CMK (cell line): ENCODE results near the gene SKI.

Source experiments
- DNase-seq: peaks from one replicate; pipeline ENCODE4 v3.0.0-alpha.2; 2010; ENCODE audit warnings: low read depth

SKI gene

GRCh38 chr1:2209400-2210083 lies 18.6 kb upstream of the SKI start:
- no peak for DNase-seq

GRCh38 chr1:2210084-2210653 lies 17.9 kb upstream of the SKI start:
- no peak for DNase-seq

DNA sequence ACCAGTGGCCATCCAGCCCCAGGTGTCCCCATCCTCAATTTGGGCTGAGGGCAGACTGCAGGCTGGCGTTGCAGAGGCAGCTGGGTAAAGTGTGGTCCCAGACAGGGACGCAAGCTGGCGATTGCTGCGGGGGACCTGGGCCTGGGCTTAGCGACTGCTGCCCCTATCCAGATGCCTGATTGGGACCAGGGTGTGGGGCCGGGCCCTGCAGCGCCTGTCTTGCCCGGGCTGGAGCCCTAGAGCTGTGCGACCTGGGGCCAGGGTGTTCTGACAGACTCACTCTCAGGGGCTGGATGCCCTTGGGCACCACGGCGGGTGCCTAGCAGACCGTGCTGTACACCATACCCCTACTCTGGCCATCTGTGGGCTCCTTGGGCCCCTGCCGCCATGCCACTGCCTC lies 17.3 kb upstream of the SKI start:
- DNase-seq: no peak

- no peak for DNase-seq
These were observed 15.9 kb upstream of the SKI start for GRCh38 chr1:2212274-2212531.

DNA sequence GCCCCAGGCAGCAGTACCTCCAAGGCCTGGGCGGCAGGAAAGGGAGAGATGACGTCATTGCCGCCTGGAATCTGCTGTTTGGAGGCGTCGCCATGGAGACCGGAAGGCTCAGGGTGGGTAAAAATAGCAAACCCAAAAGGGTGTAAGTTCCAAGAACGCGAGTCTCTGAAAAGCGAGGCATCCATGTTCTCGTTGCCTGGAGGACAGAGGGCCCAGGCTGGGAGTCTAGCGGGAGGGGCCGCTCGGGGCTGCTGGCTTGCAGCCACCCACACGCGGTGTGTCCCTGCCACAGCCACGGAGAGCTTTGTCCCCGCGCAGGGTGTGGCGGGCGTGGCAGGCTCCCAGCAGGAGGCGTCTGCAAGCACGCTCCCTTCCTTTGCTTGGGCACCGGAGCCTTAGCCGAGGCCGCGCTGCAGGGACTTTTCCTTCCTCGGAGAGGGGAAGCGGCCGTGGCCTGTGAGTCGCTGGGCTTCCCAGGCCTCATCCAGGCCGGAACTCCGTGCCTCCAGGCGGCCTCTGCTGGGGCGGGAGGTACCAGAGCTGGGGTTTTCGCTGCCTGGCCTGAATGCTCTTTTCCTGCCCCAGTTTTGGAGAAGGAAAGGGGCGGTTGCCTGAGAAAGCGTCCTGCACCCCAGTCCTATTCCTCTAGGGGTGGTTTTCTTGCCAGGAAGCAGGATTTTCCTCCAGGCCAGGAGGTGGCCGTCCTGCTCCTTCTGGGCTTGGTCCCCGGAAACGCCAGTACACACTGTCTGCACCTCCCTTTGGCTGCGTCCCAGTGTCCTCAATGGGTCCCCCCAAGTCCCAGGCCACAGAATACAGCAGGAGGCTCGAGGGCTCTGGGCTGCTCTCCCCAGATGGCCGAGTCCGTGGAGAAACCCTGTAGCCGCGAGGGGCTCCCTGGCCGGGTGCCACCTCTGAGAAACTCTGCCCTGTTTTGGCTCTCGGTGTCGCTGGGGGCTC lies 15.3 kb upstream of the SKI start:
- peak; percentile 81 for DNase-seq

DNA sequence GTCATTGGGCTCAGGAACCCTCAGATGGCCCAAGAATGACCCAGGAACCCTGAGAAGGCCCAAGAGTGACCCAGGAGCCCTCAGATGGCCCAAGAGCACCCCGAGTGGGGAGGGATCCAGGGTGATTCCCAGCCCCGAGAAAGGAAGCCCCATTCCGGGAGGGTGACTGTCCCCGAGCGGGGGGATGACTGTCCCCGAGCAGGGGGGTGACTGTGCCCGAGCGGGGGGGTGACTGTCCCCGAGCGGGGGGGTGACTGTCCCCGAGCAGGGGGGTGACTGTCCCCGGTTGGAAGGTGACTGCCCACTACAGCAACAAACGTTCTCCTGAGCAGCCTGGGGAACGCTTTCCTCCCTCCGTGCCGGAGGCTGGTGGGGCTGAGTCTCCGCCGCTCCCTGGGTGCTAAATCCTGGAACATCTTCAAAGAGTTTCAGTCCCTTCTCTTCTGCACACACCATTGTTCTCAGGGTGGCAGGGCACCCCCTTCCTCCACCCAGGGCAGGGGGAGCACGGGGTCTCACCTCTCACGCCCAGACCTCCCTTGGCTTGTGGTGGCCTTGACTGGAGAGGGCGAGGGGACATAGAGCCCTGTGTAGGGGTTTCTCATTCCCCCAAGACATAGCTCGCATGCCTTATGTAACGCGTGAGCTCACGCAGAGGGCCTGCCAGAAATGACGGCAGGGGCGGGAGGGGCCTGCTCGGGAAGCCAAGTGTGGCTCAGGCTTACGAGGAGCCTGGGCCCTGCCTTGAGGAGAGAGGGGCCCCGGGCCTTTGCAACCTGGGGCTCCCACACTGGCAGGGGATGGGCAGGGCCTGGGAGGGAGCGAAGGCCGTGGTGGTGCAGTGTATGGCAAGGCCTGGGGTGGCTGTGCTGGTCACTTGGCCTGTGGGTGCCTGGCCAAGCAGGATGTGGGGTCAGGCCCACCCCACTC lies 14.3 kb upstream of the SKI start:
- DNase-seq: no peak

GRCh38 chr1:2214541-2215241 lies 13.4 kb upstream of the SKI start:
- DNase-seq: no peak

DNA sequence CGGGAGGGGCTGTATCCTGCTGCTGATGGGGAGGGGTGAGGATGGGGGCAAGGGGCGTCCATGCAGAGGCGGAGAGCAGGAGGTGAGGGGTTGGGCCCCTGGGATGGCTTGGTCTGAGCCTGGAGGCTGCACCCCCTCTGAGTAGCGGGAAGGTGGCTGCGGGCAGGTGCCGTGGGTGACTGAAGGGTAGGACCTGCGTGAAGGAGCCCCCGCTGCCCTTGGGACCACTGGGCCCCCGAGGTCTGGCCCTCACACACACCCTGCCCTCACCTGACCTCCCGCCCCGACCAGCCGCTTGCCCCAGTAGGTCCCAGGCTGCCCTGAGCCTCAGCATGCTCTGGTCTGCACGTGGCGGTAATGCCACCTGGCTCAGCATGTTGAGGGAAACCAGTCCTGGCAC lies 12.8 kb upstream of the SKI start:
- no peak for DNase-seq

DNA sequence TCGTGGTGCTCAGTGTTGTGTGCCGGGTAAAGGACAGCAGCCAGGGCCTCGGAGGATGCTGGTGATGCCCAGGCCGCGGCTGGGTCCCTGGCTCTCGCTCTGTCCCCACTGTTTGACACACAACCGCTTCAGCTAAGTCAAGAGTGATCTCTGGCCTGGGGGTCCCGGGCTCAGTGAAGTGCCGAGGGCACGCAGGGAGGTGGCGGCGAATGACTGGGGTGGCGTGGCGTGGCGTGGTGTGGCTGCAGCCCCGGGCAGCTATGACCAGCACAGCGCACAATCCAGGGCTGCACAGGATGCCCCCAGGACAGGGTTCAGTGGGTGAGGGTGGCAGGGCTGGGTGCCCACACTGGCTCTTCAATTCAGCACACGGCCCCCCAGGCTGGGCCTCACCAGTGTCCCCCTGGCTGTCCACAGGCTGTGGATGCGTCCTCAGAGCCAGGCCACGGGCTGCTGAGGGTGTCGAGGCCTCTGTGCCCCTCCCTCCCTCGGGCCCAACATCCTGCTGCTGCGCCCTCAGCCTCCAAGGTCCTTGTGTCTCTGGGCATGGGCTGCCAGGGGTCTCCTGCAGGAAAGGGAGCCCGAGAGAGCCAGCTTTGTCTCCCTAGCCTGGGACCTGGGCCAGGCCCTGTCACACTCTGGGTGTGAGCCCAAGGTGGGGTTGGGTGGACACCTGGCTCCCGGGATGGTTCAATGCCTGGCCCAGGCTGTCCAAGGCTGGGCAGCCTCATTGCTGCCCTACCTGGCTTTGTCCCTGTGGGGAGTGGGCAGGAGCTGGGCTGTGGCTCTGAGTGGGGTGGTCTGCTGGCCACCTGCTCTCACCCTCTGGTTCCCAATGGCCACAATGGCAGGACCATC lies 12.0 kb upstream of the SKI start:
- DNase-seq: no peak

DNA sequence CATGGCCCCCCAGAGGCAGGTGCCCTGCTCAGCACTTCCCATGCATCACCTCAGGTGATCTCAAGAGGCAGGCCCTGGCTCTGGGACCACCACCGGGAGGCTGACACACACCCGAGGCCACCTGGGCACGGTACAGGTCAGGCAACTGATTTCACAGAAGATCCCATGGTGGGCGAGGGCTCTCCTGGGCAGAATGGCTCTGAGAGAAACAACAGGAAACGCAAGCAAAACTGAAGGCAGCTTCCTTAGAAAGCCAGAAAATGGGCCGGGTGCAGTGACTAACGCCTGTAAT lies 11.4 kb upstream of the SKI start:
- no peak for DNase-seq

DNA sequence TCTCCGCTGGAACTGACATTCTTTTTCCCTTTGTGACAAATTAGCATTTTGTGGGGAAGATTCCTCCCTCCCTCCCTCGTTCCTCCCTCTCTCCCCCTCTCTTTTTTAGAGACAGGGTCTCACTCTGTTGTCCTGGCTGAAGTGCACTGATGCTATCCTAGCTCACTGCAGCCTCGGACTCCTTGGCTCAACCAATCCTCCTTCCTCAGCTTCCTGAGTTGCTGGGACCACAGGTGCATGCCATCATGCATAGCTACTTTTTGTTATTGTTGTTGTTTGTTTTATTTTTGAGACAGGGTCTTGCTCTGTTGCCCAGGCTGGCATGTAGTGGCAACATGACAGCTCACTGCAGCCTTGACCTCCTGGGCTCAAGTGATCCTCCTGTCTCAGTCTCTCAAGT lies 6.8 kb upstream of the SKI start:
- DNase-seq: no peak

- no peak for DNase-seq
These were observed 3.9 kb upstream of the SKI start for GRCh38 chr1:2224170-2224584.

DNA sequence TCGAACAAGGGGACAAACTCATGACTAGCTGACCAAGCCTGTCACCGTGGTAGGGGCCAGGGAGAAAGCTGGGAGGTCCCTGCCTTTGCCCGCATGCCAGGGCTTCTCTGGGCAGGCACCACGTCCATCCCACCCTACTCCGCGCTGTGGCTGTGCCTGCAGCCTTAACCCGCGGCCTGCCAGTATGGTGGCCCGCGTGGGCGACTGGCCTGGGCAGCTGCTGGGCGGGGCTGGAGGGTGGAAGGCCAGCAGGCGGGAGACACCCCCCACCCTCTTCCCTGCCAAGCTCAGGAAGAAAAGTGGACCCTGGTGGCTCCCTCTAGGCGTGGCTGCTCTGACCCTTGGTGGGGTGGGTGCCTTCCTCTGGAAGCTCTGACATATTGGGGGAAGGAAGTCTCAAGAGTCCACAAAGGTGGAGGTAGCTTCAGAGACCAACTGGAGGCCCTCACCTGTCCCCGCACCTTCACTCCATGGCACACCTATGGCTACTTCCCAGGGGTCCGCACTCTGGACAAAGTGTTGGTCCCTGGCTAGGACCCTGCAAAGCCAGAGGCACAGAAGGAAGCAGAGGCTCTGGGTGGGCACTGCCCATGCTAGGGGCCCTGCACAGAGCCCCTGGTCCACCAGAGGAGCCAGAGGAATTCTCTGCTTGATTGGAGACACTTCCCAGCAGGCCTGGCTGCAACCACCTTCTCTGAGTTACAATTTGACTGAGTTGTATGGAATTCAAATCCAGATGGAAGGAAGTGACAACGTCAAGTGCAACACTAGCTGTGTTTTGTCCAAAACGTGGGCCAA lies 3.3 kb upstream of the SKI start:
- no peak for DNase-seq

GRCh38 chr1:2226525-2227345 lies 1.4 kb upstream of the SKI start:
- DNase-seq: no peak

DNA sequence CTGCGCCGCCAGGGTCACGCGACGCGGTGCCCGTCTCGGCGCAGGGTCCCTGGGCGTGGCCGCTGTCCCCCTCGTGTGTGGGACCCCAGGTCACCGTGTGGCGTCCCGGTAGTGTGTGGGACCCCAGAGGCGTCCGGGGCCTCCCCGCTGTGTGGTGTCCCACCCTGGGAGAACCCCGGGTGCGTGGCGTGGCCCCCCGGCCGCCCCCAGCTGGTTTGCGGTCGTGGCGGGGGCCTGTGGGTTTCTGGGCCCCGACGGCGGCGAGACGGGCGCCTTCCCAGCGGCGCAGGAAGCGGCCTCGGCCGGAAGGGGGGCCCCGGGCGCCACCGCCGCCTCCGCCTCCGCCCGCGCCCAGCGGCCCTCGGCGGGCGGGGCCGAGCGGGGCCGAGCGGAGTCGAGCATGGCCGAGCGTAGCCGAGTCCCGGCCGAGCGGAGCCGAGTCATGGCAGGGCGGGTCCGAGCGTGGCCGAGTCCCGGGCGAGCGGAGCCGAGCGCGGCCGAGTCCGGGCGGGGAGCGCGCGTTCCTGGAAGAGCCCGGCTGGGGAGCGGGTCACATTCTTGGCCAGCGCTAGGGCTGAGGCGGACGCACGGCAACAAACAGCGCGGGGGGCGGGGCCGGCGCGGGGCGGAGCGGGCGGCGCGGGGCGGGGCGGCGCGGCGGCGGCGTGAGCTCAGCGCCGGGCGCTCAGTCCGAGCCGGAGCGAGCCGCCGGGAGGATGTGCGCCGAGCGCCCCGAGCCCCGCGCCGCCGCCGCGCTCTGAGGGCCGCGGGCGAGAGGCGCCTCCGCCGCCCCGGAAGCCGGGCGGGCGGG lies 568 bp upstream of the SKI start:
- DNase-seq: peak; percentile 91

DNA sequence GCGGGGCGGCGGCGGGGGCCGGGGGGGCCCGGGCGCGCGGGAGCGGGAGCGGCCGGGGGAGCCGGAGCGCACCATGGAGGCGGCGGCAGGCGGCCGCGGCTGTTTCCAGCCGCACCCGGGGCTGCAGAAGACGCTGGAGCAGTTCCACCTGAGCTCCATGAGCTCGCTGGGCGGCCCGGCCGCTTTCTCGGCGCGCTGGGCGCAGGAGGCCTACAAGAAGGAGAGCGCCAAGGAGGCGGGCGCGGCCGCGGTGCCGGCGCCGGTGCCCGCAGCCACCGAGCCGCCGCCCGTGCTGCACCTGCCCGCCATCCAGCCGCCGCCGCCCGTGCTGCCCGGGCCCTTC lies 546 bp downstream of the SKI start:
- no peak for DNase-seq

DNA sequence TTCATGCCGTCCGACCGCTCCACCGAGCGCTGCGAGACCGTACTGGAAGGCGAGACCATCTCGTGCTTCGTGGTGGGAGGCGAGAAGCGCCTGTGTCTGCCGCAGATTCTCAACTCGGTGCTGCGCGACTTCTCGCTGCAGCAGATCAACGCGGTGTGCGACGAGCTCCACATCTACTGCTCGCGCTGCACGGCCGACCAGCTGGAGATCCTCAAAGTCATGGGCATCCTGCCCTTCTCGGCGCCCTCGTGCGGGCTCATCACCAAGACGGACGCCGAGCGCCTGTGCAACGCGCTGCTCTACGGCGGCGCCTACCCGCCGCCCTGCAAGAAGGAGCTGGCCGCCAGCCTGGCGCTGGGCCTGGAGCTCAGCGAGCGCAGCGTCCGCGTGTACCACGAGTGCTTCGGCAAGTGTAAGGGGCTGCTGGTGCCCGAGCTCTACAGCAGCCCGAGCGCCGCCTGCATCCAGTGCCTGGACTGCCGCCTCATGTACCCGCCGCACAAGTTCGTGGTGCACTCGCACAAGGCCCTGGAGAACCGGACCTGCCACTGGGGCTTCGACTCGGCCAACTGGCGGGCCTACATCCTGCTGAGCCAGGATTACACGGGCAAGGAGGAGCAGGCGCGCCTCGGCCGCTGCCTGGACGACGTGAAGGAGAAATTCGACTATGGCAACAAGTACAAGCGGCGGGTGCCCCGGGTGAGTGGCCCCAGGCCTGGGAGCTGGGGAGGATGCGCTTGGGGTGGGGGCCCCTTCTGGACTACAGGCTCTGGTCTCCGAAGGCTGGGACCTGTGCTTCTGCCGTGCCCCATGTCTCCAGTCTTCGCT lies 1.1 kb downstream of the SKI start:
- no peak for DNase-seq
